Astrocyte (in vitro differentiated cells and primary cell): ENCODE data around the gene MRPL53.

Source experiments
- CTCF ChIP-seq: IDR thresholded peaks from 2 replicates; pipeline ENCODE4 v1.5.1; 2011; ENCODE audit warnings: low read depth, mild to moderate bottlenecking, inconsistent platforms, low read length, moderate library complexity; ENCODE audit not compliant: insufficient read depth
- EZH2 ChIP-seq: IDR thresholded peaks from 2 replicates; pipeline ENCODE4 v1.6.1; 2012; ENCODE audit warnings: mild to moderate bottlenecking, low read length, inconsistent platforms; ENCODE audit not compliant: insufficient read depth

GRCh38 chr2:74505448-74506246 is 33.2 kb upstream of the MRPL53 start:
- TF ChIP-seq CTCF: no peak
- no peak for TF ChIP-seq EZH2
